ENCODE results near the gene CHD3.
"Not testable (repeated sequence)": the region's sequence is repeated elsewhere in the genome, so short reads cannot be mapped to it uniquely, and the experiment has no call there.

Gene CHD3

DNA sequence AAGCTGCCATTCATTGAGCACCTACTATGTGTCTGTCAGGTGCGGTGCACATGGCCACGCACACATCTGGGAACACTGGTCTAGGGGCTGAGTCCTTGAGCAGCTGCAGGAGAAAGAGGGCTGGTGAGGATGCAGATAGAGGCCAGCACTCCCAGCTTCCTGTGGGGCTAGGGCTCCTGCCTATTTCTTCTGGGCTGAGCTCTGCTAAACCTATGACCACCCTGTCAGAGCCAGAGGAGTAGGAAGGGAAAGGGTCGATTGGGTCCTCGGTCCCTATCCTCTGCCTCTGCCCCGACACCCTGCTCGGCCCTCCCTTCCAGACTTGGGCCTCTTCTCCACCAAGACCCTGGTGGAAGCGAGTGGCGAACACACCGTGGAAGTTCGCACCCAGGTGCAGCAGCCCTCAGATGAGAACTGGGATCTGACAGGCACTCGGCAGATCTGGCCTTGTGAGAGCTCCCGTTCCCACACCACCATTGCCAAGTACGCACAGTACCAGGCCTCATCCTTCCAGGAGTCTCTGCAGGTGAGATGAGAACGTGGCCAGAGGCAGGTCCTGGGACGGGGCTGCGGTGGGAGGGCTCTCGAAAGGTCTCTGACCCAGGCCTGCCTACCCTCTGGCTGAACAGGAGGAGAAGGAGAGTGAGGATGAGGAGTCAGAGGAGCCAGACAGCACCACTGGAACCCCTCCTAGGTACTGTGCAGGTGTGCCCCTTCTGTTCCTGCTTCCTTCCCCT lies 37.7 kb upstream of the CHD3 start:
- no peak for DNase-seq

DNA sequence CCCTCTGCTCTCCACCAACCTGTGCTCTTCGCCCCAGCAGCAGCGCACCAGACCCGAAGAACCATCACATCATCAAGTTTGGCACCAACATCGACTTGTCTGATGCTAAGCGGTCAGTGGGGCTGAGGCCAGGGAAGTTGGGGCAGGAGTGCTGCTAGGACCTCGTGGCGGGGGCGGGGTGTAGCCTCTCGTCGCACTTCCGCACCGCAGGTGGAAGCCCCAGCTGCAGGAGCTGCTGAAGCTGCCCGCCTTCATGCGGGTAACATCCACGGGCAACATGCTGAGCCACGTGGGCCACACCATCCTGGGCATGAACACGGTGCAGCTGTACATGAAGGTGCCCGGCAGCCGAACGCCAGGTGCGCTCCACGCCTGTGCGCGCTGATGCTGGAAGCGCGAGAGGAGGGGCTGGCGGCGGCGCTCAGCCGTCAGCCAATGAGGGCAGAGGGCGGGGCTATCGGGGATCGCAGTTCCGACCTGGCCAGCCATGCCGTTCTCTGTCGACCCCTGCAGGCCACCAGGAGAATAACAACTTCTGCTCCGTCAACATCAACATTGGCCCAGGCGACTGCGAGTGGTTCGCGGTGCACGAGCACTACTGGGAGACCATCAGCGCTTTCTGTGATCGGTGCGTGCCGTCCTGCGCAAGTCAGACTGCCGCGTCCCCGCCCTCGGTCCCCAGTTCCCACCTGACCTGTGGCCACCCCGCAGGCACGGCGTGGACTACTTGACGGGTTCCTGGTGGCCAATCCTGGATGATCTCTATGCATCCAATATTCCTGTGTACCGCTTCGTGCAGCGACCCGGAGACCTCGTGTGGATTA lies 36.9 kb upstream of the CHD3 start:
- DNase-seq, result no peak

DNA sequence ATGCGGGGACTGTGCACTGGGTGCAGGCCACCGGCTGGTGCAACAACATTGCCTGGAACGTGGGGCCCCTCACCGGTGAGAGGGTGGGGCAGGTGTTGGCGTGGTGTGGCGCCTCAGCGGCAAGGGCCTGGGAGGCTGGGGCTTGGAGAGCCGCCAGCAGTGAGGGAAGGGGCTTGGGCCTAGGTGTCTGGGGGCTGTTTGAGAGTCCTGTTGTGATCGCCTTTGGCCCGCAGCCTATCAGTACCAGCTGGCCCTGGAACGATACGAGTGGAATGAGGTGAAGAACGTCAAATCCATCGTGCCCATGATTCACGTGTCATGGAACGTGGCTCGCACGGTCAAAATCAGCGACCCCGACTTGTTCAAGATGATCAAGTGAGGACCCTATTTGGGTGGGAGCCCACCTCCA lies 36.3 kb upstream of the CHD3 start:
- DNase-seq, result no peak

DNA sequence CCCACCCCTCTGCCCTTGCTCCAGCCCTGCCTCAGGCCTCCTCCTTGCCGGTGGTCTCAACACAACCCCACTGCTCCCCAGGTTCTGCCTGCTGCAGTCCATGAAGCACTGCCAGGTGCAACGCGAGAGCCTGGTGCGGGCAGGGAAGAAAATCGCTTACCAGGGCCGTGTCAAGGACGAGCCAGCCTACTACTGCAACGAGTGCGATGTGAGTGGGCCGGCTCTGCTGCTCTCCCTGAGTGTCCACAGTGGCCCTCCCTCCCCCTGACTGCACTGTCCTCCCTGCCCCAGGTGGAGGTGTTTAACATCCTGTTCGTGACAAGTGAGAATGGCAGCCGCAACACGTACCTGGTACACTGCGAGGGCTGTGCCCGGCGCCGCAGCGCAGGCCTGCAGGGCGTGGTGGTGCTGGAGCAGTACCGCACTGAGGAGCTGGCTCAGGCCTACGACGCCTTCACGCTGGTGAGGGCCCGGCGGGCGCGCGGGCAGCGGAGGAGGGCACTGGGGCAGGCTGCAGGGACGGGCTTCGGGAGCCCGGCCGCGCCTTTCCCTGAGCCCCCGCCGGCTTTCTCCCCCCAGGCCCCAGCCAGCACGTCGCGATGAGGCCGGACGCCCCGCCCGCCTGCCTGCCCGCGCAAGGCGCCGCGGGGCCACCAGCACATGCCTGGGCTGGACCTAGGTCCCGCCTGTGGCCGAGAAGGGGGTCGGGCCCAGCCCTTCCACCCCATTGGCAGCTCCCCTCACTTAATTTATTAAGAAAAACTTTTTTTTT lies 35.5 kb upstream of the CHD3 start:
- DNase-seq, result no peak

DNA sequence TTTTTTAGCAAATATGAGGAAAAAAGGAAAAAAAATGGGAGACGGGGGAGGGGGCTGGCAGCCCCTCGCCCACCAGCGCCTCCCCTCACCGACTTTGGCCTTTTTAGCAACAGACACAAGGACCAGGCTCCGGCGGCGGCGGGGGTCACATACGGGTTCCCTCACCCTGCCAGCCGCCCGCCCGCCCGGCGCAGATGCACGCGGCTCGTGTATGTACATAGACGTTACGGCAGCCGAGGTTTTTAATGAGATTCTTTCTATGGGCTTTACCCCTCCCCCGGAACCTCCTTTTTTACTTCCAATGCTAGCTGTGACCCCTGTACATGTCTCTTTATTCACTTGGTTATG lies 34.9 kb upstream of the CHD3 start:
- DNase-seq, result no peak

DNA sequence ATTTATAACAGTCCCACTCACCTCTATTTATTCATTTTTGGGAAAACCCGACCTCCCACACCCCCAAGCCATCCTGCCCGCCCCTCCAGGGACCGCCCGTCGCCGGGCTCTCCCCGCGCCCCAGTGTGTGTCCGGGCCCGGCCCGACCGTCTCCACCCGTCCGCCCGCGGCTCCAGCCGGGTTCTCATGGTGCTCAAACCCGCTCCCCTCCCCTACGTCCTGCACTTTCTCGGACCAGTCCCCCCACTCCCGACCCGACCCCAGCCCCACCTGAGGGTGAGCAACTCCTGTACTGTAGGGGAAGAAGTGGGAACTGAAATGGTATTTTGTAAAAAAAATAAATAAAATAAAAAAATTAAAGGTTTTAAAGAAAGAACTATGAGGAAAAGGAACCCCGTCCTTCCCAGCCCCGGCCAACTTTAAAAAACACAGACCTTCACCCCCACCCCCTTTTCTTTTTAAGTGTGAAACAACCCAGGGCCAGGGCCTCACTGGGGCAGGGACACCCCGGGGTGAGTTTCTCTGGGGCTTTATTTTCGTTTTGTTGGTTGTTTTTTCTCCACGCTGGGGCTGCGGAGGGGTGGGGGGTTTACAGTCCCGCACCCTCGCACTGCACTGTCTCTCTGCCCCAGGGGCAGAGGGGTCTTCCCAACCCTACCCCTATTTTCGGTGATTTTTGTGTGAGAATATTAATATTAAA lies 34.4 kb upstream of the CHD3 start:
- DNase-seq, result no peak

DNA sequence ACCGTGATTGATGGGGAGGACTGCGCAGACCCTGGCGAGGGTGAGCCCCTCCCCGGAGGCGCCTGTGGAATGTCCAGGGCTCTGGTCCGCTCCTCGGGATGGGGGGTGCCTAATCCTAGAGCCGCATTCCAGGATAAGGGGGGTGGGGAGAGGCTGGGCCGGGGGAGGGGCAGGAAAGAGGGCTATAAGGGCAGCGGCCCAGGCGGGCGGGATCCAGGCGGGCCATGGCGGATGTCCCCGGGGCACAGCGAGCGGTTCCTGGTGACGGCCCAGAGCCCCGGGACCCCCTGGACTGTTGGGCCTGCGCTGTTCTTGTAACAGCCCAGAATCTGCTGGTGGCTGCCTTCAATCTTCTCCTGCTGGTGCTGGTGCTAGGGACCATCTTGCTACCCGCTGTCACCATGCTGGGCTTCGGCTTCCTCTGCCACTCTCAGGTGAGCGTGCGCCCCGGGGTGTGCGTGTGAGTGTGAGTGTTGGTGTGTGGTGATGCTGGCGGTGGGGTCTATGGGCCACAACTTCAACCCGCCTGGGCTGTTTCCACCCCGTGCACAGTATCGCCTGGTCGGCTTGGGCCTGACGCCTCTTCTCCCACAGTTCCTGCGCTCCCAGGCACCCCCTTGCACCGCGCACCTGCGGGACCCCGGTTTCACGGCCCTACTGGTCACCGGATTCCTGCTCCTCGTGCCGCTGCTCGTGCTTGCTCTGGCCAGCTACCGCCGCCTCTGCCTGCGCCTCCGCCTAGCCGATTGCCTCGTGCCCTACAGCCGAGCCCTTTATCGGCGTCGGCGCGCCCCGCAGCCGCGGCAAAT lies 33.5 kb upstream of the CHD3 start, which contains the start of gene TMEM88:
TMEM88 (plus strand) TSS at position 216 of the 809 bp plus-strand sequence; CDS start at position 225, 9 bp downstream.
- no peak for DNase-seq

DNA sequence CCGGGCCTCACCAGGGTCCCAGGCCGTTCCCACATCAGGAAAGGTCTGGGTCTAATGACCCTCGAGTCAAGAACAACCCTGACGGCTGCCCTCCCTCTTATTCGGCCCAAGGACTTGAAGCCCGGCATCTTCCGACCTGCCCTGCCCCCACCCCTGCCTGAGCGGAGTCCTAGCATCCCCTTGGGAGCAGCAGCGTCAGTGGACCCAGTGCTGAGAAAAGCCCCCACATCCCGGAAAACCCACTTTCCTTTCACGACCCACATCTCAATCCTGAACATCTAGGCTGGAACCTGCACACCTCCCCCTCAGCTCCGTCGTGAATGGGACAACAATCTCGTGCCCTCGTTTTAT lies 33.0 kb upstream of the CHD3 start:
- no peak for DNase-seq

DNA sequence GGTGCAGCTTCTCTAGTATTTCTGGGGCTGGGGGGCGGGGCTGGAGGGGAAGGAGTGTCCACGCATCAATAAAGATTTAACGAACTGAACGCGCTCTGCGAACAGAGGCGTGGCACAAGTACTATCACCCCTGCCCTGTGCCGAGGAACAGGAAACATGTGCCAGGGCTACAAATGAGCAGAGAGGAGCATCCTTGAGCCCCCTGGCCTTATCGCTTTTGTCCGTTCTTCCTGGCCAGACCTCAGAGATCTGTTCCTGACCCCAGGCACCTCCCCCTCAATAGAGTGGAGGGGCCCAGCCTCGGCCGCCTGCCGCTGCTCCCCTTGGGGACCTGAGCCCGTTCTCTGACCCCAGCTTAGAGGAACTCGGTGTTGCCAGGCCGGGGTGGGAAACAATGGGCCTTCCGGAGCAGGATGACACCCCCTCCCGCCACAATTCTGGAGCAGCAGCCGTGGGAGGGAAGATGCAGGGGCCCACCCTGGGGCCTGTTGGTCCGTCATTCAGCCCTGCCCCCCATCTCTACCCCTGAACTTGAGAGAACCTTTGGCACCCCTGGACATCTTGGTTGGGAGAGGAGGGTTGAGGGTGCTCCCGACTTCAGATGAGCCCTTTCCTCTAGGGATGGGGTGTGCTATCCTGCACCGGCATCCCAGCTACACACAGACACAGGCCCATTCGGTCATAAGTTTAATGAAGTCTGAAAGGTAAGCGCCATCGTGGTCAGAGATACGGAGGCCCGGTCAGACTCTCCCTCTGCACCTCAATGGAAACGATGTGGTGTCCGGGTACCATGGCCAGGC lies 32.4 kb upstream of the CHD3 start:
- DNase-seq, result no peak

DNA sequence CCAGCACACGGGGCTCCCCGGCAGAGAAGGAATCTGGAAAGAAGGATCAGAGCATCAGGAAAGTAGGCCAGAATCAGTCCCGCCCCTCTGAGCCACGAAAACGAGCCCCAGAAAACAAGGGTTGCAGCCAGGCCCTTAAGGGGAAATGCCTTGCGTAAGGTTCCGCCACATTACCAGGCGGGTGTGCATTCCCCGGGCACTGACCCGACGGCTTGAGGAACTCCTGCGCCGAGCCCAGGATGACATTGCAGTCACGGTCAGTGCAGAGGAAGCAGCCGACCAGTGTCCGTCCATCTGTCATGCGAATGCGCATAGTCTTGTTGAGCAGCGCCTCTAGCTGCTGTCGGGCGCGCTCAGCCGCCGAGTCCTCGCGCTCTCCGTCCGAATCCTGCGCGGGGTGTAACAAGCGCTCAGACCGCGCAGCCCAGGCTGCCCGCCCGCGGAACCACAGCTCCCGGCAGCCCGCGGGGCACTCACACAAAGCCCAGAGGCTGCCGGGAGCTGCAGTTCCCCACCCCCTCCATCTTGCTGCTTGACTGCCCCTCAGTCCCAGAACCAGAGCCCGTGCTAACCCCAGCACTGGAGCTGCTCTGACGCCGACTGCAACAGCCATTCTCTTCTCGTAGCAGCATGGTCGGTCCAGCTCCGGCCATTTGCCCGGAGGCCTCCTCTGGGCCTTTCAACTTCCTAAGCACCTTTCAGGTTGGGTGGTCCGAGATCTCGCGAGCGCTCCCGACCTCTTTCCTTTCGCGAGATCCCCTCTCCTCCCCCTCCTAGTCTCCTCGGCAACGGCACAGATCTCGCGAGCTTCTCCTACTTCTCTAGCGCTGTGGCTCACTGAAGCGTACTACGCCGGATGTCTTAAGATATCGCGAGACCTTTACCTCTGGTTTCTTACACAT lies 31.5 kb upstream of the CHD3 start, which contains the start of gene NAA38:
NAA38 (minus strand) TSS at position 749 of the 902 bp plus-strand sequence; CDS start at position 653, 96 bp downstream.
- DNase-seq, result peak; percentile 82

DNA sequence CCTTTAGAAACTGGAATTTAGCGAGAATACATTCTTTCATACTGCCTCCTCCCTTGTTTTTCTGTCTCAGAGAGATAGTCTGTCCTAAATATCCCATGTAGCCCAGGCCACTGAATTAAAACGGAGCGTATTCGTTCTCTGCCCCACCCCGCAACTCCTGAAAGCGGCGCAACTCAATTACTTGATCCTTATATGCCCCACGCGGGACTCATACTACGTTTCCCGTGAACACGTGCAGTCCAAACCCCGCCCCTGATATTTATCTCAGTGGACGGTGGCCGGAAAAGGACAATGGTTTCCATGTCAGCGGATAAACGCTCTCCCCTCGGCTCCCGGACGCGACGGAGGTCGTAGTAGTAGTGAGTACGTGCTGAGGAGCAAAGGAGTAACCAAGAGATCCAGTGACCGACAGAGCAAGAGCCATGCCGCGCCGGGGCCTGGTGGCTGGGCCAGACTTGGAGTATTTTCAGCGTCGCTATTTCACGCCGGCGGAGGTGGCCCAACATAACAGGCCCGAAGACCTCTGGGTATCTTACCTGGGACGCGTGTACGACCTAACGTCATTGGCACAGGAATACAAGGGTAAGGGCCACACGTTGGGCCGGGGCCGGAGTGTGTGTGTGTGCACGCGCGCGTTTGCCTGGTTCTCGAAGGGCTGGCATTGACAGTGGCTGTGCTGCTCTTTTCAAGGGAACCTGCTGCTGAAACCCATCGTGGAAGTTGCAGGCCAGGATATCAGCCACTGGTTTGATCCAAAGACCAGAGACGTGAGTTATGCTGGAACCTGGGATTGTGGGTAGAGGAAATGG lies 30.7 kb upstream of the CHD3 start, which contains the start of gene CYB5D1:
CYB5D1 (plus strand) TSS at position 291 of the 809 bp plus-strand sequence; CDS start at position 423, 132 bp downstream.
- DNase-seq, result peak; percentile 38

DNA sequence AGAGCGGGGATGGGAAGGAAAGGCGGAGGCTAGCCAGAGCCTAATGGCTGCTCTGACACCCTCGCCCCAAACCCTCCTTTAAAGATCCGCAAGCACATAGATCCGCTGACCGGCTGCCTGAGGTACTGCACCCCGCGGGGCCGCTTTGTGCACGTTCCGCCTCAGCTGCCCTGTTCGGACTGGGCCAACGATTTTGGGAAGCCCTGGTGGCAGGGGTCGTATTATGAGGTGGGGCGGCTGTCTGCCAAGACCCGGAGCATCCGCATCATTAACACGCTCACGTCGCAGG lies 30.1 kb upstream of the CHD3 start:
- DNase-seq, result no peak

DNA sequence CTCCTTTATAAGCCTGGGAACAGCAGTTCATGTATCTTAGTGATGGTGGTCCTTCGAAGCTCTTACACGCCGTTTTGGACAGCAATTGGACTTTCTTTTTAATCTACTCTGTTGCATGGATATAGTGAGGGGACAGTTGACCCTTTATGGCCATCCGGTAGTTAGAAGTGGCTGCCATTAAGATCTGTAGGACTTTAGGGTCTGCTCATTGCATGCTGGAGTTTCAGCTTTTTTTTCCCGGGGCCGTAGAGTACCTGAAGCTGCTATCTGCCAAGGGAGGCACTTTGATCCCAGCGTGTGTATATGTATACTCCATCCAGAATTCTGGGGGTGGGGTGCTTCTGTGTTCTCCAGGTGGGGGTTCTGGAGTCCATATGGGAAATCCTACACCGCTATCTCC lies 29.6 kb upstream of the CHD3 start:
- no peak for DNase-seq

DNA sequence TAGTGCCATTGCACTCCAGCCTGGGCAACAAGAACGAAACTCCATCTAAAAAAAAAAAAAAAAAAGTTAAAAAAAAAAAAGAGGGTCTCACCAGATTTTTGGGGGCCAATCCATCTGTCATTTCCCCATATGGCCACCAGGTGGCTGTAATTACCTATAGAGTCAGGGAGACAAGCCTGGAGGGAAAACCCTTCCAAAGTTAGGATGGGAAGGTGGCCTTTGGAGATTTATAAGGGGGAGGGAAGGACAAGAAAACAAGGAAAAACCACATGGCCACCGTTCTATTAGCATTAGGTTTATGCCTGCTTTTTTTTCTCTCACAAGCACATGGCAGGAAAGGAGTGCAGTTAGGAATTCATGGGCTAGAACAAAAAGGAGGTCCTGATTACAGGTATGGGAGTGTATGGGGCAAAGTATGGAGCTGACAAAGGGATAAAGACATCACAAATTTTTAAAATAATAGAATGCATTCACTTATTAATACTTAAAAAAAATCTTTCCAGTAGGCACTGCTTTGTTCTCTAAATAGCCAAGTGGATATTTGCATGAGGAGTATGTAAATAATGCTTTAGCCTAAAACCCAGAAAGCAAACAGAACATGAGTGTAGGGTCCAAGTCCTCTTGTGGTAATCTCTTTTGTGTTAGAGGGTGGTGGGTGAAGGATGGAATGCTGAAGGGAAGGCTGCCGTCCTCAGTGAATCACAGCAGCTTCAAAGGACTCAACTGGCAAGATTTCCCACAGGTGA lies 25.7 kb upstream of the CHD3 start:
- DNase-seq, result no peak

DNA sequence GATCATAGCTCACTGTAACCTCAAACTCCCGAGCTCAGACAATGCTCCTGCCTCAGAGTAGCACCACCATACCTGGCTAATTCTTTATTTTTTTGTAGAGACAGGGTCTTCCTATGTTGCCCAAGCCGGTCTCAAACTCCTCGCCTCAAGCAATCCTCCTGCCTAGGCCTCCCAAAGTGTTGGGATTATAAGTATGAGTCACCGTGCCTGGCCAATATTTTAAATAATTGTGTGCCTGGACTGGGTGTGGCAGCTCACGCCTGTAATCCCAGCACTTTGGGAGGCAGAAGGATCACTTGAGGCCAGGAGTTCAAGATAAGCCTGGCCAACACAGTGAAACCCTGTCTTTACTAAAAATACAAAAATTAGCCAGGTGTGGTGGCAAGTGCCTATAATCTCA lies 24.2 kb upstream of the CHD3 start:
- DNase-seq, result not testable (repeated sequence)

DNA sequence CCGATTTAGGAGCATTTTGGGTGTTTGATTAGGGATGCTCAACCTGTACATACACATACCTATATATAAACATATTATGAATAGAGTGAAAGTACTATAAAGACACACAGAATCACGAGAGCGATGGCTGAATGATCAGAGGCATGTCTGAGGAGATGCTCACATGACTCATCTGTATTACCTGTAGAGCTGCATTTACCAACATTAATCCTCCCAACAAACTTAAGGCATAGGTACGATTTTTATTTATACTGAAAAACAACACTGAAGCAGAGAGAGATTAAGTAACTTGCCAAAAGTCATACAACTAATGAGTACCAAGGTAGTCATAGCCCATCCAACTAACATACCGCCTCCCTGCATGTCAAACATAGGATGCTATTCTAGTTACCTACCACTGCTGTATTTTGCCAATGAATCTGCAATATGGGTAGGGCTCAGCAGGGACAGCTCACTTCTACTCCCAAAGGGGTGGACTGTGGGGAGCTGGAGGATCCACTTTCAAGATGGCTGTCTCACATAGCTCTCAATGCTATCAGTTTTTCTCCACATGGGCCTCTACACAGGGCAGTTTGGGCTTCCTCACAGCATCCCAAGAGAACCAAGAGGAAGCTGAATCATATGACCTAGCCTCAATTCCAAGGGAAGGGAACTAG lies 23.5 kb upstream of the CHD3 start:
- no peak for DNase-seq

DNA sequence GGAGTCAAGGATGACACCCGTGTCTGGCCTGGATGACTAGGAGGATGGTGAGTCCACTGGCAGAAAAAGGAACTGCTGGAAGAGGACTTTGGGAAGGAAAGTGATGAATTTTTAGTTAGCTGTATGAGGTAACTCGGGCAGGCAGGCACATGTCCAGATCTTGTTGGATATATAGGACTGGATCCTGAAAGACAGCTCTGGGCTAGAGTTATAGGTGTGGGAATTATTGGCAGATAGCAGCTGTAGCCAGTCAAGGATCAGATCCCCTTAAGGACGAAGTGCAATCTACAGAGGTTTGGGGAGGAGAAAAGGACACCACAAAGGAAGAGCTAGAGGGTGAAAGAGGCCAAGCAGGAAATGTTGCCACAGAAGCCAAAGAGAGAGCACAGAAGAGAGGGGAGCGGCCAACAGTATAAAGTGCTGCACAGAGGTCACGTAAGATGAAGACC lies 20.7 kb upstream of the CHD3 start:
- no peak for DNase-seq

DNA sequence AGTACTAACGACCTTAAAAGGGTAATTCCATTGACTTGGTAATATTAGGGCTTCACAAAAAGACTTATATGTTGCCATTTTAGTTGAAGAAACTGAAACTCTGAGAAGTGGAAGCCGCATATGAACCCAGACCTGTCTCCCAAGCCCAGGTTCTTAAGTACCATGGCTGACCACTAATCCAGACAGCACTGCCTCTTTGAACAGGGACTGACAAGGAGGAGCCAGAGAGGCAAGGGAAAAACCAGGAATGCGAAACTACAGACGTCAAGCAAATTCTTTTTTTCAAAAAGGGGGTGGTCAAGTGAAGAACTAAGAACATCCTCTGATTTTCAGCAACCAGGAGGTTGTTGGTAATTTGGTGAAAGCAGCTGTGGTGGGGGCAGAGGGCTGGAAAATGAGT lies 15.5 kb upstream of the CHD3 start:
- no peak for DNase-seq
